Upper lobe of left lung (tissue), 6 donors: Measurements from ENCODE around the gene MAD1L1. TPM values are rescaled to one million over a fixed set of nuclear protein-coding genes. Genes with fewer than 3 reads are reported as not detected.

Source experiments
- ATAC-seq, 2 donors: fragments of 200-7000 bp; cut with Tn5 transposase; one replicate each; pipeline ENCODE4 v1.9.1; 2022; ENCODE audit warnings: mild to moderate bottlenecking in 2 of 2, moderate library complexity in 2 of 2; ENCODE audit not compliant: low FRiP score in 2 of 2
- DNase-seq, 2 donors: peaks; one replicate each; pipeline ENCODE4 v3.0.0-alpha.2; 2019 to 2020
- H3K27ac ChIP-seq, 4 donors: fragments of 200-600 bp; sonication (generic); one replicate each; pipeline ENCODE4 v1.5.1; 2016 to 2019
- H3K27me3 ChIP-seq, 4 donors: fragments of 200-600 bp; sonication (generic); one replicate each; pipeline ENCODE4 v1.5.1; 2017 to 2019
- H3K36me3 ChIP-seq, 4 donors: fragments of 200-600 bp; sonication (generic); one replicate each; pipeline ENCODE4 v1.5.1; 2016 to 2019
- H3K4me1 ChIP-seq, 4 donors: fragments of 200-600 bp; sonication (generic); one replicate each; pipeline ENCODE4 v1.5.1; 2018 to 2019
- H3K4me3 ChIP-seq, 4 donors: fragments of 200-600 bp; sonication (generic); one replicate each; pipeline ENCODE4 v1.5.1; 2017 to 2019; ENCODE audit warnings: mild to moderate bottlenecking in 2 of 4, moderate library complexity in 1 of 4
- H3K9me3 ChIP-seq, 4 donors: fragments of 200-600 bp; sonication (generic); one replicate each; pipeline ENCODE4 v1.5.1; 2018 to 2019
- CTCF ChIP-seq, 6 experiments: fragments of 450-650 bp in 4 of 6; fragments of 200-600 bp in 2 of 6; sonication (generic) in 2 of 6; IDR thresholded peaks; one replicate each; pipeline ENCODE4 v1.5.1; 2016 to 2019; ENCODE audit warnings: antibody characterized with exemption in 6 of 6
- EP300 ChIP-seq, 4 donors: sonication (generic); formaldehyde crosslinking; IDR thresholded peaks; one replicate each; pipeline ENCODE4 v1.5.1; 2017; ENCODE audit warnings: antibody characterized with exemption in 4 of 4, control low read depth in 2 of 4
- POLR2A ChIP-seq, 4 donors: fragments of 450-650 bp; IDR thresholded peaks; one replicate each; pipeline ENCODE4 v1.5.1; 2016 to 2017; ENCODE audit warnings: antibody characterized with exemption in 4 of 4, mild to moderate bottlenecking in 2 of 4
- POLR2AphosphoS5 ChIP-seq, 2 donors: sonication (generic); formaldehyde crosslinking; IDR thresholded peaks; one replicate each; pipeline ENCODE4 v1.5.1; 2017; ENCODE audit warnings: antibody characterized with exemption in 2 of 2
- WGBS, 2 donors: methylation state at CpG; one replicate each; pipeline ENCODE4 v1.1.5; 2017 to 2018; 5-methylcytosine and 5-hydroxymethylcytosine counted together
- total RNA-seq, 6 donors: library from RNA; depleted of rRNA in 4 of 6; stranded (reverse); fragments of >200 nt in 4 of 6; gene quantifications; one replicate each; pipeline versions ENCODE4 v1.1.0 to v1.2.1, GENCODE V29; 2016 to 2021
- donor health status: DM: no; HTN: no; CAD: no; lungs with moderate emphysema.
- donor health status: DM: no; HTN: yes; CAD: no; lungs with severe emphysema.

Gene MAD1L1
- total RNA-seq, 6 donors from 2014 or later: 40.6 to 364 (median 65.6) TPM

- ATAC-seq (no peak), DNase-seq (no peak)
- Histone ChIP-seq H3K27ac (no peak overlapping the region), H3K4me1 (peaks cover 0 to 4% (median 0%) of the 10 kb centered on the region in 4 donors), H3K27me3 (no peaks in the 10 kb centered on the region), H3K4me3 (no peak overlapping the region), H3K36me3 (peaks cover 25 to 87% (median 72%) of the 10 kb centered on the region in 4 donors), H3K9me3 (no peaks in the 10 kb centered on the region)
- 94% methylated on average over 14 to 15 of the region's 15 CpGs for WGBS, 2 donors
- TF ChIP-seq POLR2A (IDR thresholded peaks at IDR 0.05) (no peak), CTCF (IDR thresholded peaks at IDR 0.05) (no peak), EP300 (IDR thresholded peaks at IDR 0.05) (no peak), POLR2AphosphoS5 (IDR thresholded peaks at IDR 0.05) (no peak)
Measured at GRCh38 chr7:2213551-2214215, 19.1 kb downstream of the MAD1L1 start.

DNA sequence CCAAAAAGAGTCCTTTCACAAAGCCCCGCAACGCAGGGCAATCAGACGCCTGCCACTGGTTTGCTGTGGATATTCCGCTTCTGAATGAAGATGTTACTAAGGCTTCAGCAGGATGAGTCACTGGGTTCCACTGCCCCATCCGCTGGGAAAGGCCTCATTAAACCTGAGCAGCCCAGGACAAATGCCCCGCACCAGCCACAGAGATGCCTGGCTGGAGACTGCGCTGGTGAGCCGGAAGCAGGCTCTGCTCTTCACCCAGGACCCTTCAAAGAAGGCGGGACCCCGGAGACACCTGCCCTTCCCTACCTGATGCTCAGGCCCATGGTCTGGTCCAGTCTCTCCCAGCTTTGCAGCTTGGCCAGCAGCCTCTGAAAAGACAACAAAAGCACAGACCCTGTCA, 19.8 kb downstream of the MAD1L1 start:
- Histone ChIP-seq H3K9me3 (no peaks in the 10 kb centered on the region), H3K27ac (no peak overlapping the region), H3K4me3 (no peak overlapping the region), H3K27me3 (no peaks in the 10 kb centered on the region), H3K4me1 (peaks cover 0 to 4% (median 0%) of the 10 kb centered on the region in 4 donors), H3K36me3 (peaks cover 25 to 86% (median 70%) of the 10 kb centered on the region in 4 donors)
- WGBS, 2 donors: 96 to 99% methylated on average over 9 to 10 of the region's 10 CpGs
- no peak for DNase-seq
- no peak for TF ChIP-seq POLR2AphosphoS5 (IDR thresholded peaks at IDR 0.05)
- no peak for ATAC-seq

DNA sequence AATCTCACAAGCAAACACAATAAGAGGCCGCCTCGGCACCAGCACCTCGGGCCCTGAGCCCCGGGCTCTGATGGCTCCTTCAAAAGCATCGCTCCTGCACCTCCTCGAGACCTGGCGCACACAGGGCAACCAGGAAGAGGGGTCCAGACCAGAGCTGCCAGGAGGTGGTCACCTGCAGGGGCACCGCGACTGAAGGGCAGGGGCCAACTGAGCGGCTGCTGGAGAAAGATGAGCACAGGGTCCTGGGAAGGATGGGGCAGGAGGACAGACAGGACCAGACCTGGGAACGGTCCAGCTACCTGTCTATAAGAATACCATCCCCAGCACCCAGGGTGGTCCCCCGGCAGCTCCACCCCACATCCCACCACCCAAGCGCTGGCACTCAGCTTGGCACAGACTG, 20.8 kb downstream of the MAD1L1 start:
- H3K27me3 ChIP-seq: no peaks in the 10 kb centered on the region
- no peak overlapping the region for H3K27ac ChIP-seq
- DNase-seq (peak in 1 of 2 donors; percentile 55), ATAC-seq (no peak)
- H3K4me3 ChIP-seq: no peak overlapping the region
- WGBS, 2 donors: 96 to 97% methylated on average over 11 of the region's 13 CpGs
- no peaks in the 10 kb centered on the region for H3K9me3 ChIP-seq
- peaks cover 18 to 85% (median 65%) of the 10 kb centered on the region in 4 donors for H3K36me3 ChIP-seq
- peaks cover 0 to 4% (median 0%) of the 10 kb centered on the region in 4 donors for H3K4me1 ChIP-seq
- TF ChIP-seq EP300 (IDR thresholded peaks at IDR 0.05) (no peak), CTCF (IDR thresholded peaks at IDR 0.05) (no peak), POLR2AphosphoS5 (IDR thresholded peaks at IDR 0.05) (no peak), POLR2A (IDR thresholded peaks at IDR 0.05) (no peak)

DNA sequence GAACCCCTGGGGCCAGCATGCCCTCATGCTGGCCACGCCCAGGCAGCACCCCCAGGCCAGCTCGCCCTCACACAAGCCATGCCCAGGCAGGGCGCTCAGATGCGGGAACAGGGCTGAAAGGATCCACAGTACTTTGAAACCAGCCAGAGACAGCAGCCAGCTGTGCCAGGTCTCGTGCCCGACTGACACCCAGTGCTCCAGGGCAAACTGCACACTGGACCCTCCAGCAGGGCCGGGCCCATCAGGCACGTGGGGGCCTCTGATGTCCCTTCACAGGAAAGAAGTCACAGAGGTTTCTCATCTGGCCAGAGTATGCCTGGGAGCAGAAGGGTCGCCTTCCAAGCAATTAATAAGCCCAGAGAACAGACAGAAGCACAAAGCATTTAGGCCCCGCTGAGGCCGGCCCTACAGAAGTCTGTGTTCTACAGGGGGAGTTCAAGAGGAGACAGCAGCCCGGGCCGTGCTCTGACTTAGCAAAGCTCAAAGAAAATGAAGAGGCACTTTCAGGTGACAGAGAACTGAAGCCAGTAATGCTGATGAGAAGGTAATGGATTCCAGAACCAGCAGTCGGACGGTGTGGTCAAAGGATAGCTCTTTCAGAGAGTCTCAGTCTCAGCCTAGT, 21.4 kb downstream of the MAD1L1 start:
- H3K9me3 ChIP-seq: no peaks in the 10 kb centered on the region
- TF ChIP-seq POLR2A (IDR thresholded peaks at IDR 0.05) (no peak), EP300 (IDR thresholded peaks at IDR 0.05) (no peak), CTCF (IDR thresholded peaks at IDR 0.05) (no peak), POLR2AphosphoS5 (IDR thresholded peaks at IDR 0.05) (no peak)
- H3K27me3 ChIP-seq: no peaks in the 10 kb centered on the region
- H3K4me3 ChIP-seq: no peak overlapping the region
- DNase-seq (peak in 1 of 2 donors; percentile 54), ATAC-seq (no peak)
- H3K4me1 ChIP-seq: peaks cover 0 to 4% (median 0%) of the 10 kb centered on the region in 4 donors
- no peak overlapping the region for H3K27ac ChIP-seq
- WGBS, 2 donors: 85 to 90% methylated on average over 11 to 14 of the region's 15 CpGs
- peaks cover 16 to 79% (median 60%) of the 10 kb centered on the region in 4 donors for H3K36me3 ChIP-seq

DNA sequence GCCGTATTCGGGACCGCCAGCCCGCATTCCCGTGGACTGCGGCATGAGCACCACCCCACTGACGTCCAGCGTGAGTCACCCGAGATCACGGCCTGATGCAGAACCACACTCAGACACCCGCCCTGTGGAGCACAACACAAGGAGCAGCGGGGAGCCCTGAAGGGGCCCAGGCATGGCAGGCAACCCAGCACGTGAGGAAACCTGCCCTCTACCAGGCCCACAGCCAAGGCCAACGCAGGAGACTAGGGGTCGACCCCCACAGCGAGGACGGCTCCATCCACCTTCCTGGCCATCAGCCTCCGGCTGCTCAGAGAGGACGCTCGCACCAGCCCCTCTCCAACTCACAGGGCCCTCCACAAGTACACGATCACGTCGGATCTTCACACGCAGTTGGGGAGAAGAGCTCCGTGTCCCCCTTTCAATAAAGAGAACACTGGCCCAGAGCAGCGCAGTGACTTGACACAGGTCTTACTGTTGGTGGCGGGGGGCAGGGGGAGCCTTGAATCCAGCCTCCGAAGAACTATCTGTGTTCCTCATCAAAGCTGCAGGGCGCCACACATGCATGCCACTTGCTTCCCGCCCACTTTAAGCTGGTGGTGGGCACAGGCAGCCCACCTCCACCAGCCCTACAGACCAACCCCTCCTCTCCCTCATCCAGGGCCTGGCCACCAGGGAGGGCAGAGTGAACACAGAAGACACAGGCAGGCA, 22.0 kb downstream of the MAD1L1 start:
- TF ChIP-seq EP300 (IDR thresholded peaks at IDR 0.05) (no peak), CTCF (IDR thresholded peaks at IDR 0.05) (no peak), POLR2AphosphoS5 (IDR thresholded peaks at IDR 0.05) (no peak), POLR2A (IDR thresholded peaks at IDR 0.05) (no peak)
- ATAC-seq (no peak), DNase-seq (peak in 1 of 2 donors; percentile 43)
- Histone ChIP-seq H3K27me3 (no peaks in the 10 kb centered on the region), H3K4me3 (no peak overlapping the region), H3K27ac (no peak overlapping the region), H3K9me3 (no peaks in the 10 kb centered on the region), H3K36me3 (peaks cover 13 to 73% (median 53%) of the 10 kb centered on the region in 4 donors), H3K4me1 (peaks cover 0 to 4% (median 0%) of the 10 kb centered on the region in 4 donors)
- 92 to 98% methylated on average over 11 to 26 of the region's 30 CpGs for WGBS, 2 donors
